Liver (tissue), 3 donors: ENCODE data around the gene GALNT9.

Source experiments
- EGR1 ChIP-seq, 2 donors: IDR thresholded peaks; 2 replicates each; pipeline ENCODE4 v1.6.1; 2016 to 2018; ENCODE audit warnings: antibody characterized with exemption in 2 of 2, low read depth in 2 of 2
- TAF1 ChIP-seq: conservative IDR thresholded peaks from 2 replicates; pipeline ENCODE4 v1.6.1; 2016; ENCODE audit warnings: antibody characterized with exemption, mild to moderate bottlenecking
- TF ChIP-seq, protein P1 (sequence below): fragments of 150-350 bp; IDR thresholded peaks from 2 replicates; pipeline ENCODE4 v1.5.1; 2017; ENCODE audit warnings: improper control_type of control experiment, low read depth, low read length; ENCODE audit not compliant: missing input control
- TF ChIP-seq, protein P2 (sequence below): IDR thresholded peaks from 2 replicates; pipeline ENCODE4 v1.6.1; 2016; ENCODE audit warnings: antibody characterized with exemption, mild to moderate bottlenecking
- TF ChIP-seq, protein P3 (sequence below): IDR thresholded peaks from 2 replicates; pipeline ENCODE4 v1.6.1; 2016; ENCODE audit warnings: antibody characterized with exemption
- TF ChIP-seq, protein P4 (sequence below): IDR thresholded peaks from 2 replicates; pipeline ENCODE4 v1.6.1; 2016; ENCODE audit warnings: antibody characterized with exemption
- donor health status: healthy.
- donor health status: healthy.

DNA sequence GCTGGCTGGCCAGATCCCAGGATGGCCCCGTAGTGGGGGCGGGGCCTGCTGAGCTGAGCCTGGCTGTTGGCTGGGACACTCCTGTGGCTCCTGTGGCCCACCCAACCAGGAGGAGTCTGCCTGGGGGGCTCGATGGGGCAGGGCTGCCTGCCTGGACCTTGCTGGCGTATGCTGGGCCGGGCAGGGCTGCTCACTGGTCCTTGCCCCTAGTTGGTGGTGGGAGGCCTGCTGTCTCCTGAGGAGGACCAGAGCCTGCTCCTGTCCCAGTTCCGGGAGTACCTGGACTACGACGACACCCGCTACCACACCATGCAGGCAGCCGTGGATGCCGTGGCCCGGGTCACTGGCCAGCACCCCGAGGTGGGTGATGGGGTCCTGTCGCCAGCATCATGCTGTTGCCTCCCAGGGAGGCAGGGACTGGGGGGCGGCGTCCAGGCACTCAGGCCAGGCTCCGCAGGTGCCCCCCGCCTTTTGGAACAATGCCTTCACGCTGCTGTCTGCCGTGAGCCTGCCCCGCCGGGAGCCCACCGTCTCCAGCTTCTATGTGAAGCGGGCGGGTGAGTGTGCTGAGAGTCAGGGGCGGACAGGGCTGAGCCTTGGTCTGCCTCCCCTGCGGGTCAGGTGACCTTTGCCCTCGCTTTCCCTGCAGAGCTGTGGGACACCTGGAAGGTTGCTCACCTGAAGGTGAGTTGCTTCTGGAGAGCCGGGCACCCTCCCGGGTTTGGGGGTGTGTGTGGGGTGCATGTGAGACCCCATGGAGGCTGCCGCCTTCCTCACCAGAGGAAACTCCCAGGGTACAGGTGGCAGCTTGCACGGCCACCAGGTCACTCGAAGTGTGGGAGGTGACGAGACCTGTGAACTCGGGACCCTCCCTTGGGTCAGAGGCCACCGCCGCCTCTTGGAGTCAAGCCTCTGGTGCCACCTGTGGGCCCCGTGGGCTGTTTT is 181.7 kb downstream of the GALNT9 start:
- TF ChIP-seq TAF1 (no peak), EGR1 (IDR thresholded peaks at IDR 0.05; ENCODE audit: low read depth in 2 of 2) (no peak)
- TF ChIP-seq, protein P1, sequence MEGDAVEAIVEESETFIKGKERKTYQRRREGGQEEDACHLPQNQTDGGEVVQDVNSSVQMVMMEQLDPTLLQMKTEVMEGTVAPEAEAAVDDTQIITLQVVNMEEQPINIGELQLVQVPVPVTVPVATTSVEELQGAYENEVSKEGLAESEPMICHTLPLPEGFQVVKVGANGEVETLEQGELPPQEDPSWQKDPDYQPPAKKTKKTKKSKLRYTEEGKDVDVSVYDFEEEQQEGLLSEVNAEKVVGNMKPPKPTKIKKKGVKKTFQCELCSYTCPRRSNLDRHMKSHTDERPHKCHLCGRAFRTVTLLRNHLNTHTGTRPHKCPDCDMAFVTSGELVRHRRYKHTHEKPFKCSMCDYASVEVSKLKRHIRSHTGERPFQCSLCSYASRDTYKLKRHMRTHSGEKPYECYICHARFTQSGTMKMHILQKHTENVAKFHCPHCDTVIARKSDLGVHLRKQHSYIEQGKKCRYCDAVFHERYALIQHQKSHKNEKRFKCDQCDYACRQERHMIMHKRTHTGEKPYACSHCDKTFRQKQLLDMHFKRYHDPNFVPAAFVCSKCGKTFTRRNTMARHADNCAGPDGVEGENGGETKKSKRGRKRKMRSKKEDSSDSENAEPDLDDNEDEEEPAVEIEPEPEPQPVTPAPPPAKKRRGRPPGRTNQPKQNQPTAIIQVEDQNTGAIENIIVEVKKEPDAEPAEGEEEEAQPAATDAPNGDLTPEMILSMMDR, result no peak
- TF ChIP-seq, protein P2, sequence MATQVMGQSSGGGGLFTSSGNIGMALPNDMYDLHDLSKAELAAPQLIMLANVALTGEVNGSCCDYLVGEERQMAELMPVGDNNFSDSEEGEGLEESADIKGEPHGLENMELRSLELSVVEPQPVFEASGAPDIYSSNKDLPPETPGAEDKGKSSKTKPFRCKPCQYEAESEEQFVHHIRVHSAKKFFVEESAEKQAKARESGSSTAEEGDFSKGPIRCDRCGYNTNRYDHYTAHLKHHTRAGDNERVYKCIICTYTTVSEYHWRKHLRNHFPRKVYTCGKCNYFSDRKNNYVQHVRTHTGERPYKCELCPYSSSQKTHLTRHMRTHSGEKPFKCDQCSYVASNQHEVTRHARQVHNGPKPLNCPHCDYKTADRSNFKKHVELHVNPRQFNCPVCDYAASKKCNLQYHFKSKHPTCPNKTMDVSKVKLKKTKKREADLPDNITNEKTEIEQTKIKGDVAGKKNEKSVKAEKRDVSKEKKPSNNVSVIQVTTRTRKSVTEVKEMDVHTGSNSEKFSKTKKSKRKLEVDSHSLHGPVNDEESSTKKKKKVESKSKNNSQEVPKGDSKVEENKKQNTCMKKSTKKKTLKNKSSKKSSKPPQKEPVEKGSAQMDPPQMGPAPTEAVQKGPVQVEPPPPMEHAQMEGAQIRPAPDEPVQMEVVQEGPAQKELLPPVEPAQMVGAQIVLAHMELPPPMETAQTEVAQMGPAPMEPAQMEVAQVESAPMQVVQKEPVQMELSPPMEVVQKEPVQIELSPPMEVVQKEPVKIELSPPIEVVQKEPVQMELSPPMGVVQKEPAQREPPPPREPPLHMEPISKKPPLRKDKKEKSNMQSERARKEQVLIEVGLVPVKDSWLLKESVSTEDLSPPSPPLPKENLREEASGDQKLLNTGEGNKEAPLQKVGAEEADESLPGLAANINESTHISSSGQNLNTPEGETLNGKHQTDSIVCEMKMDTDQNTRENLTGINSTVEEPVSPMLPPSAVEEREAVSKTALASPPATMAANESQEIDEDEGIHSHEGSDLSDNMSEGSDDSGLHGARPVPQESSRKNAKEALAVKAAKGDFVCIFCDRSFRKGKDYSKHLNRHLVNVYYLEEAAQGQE, result no peak
- TF ChIP-seq, protein P3, sequence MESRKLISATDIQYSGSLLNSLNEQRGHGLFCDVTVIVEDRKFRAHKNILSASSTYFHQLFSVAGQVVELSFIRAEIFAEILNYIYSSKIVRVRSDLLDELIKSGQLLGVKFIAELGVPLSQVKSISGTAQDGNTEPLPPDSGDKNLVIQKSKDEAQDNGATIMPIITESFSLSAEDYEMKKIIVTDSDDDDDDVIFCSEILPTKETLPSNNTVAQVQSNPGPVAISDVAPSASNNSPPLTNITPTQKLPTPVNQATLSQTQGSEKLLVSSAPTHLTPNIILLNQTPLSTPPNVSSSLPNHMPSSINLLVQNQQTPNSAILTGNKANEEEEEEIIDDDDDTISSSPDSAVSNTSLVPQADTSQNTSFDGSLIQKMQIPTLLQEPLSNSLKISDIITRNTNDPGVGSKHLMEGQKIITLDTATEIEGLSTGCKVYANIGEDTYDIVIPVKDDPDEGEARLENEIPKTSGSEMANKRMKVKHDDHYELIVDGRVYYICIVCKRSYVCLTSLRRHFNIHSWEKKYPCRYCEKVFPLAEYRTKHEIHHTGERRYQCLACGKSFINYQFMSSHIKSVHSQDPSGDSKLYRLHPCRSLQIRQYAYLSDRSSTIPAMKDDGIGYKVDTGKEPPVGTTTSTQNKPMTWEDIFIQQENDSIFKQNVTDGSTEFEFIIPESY, result no peak
- TF ChIP-seq, protein P4, sequence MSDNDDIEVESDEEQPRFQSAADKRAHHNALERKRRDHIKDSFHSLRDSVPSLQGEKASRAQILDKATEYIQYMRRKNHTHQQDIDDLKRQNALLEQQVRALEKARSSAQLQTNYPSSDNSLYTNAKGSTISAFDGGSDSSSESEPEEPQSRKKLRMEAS, result no peak
